Measurements from ENCODE around the gene GATAD2B.
A peak's percentile ranks its signal among the peaks of the same experiment; 100 is the strongest.

Gene GATAD2B

GRCh38 chr1:153946622-153947241 is 24.0 kb upstream of the GATAD2B start, which contains the start of gene DENND4B (continued):
- TF ChIP-seq ZBTB49 (tag by site-specific recombination; IDR thresholded peaks at IDR 0.05; ENCODE audit: low read depth) (no peak), ZNF658 (tag by site-specific recombination; IDR thresholded peaks at IDR 0.05) (no peak), ZEB2 (tag by site-specific recombination; IDR thresholded peaks at IDR 0.05) (peak; percentile 71), YY1 (tag by site-specific recombination; IDR thresholded peaks at IDR 0.05) (0 out of 2 replicates have a peak, but pooled peaks have one; percentile 2), ZNF501 (tag by site-specific recombination; IDR thresholded peaks at IDR 0.05) (peak; percentile 57; the same call in 1 of the 2 replicates), ZNF184 (tag by site-specific recombination; IDR thresholded peaks at IDR 0.05) (0 out of 2 replicates have a peak, but pooled peaks have one; percentile 32), ZSCAN30 (tag by site-specific recombination; IDR thresholded peaks at IDR 0.05) (peak; percentile 89), HIC1 (tag by site-specific recombination; IDR thresholded peaks at IDR 0.05) (peak; percentile 77), ZNF10 (tag by site-specific recombination; IDR thresholded peaks at IDR 0.05) (no peak), FEZF1 (tag by site-specific recombination; IDR thresholded peaks at IDR 0.05) (no peak), ZFP37 (tag by site-specific recombination; IDR thresholded peaks at IDR 0.05) (0 out of 2 replicates have a peak, but pooled peaks have one; percentile 52), ZBTB7A (tag by site-specific recombination; IDR thresholded peaks at IDR 0.05; ENCODE audit: low read depth) (no peak), ZXDB (tag by site-specific recombination; IDR thresholded peaks at IDR 0.05) (peak; percentile 39), ZNF76 (tag by site-specific recombination; IDR thresholded peaks at IDR 0.05; ENCODE audit: borderline replicate concordance, low read depth) (peak; percentile 56), ZNF837 (tag by site-specific recombination; IDR thresholded peaks at IDR 0.05) (no peak), ZNF449 (tag by site-specific recombination; IDR thresholded peaks at IDR 0.05) (0 out of 2 replicates have a peak, but pooled peaks have one; percentile 40), ZBTB8A (tag by site-specific recombination; IDR thresholded peaks at IDR 0.05) (no peak), ZBTB10 (tag by site-specific recombination; IDR thresholded peaks at IDR 0.05) (0 out of 2 replicates have a peak, but pooled peaks have one; percentile 17), ZNF600 (tag by site-specific recombination; IDR thresholded peaks at IDR 0.05) (peak; percentile 95), ZBTB21 (tag by site-specific recombination; IDR thresholded peaks at IDR 0.05) (no peak), ZBTB17 (tag by site-specific recombination; IDR thresholded peaks at IDR 0.05) (0 out of 2 replicates have a peak, but pooled peaks have one; percentile 25), ZNF24 (tag by site-specific recombination; IDR thresholded peaks at IDR 0.05) (0 out of 2 replicates have a peak, but pooled peaks have one; percentile 17), PRDM10 (tag by site-specific recombination; IDR thresholded peaks at IDR 0.05) (no peak), ZNF843 (tag by site-specific recombination; IDR thresholded peaks at IDR 0.05) (peak; percentile 30; the same call in 1 of the 2 replicates), ZBTB48 (tag by site-specific recombination; IDR thresholded peaks at IDR 0.05) (peak; percentile 28; the same call in 1 of the 2 replicates), ZNF791 (tag by site-specific recombination; IDR thresholded peaks at IDR 0.05) (no peak), ZSCAN23 (tag by site-specific recombination; IDR thresholded peaks at IDR 0.05) (no peak)
